ENCODE measurements around the gene FRRS1L. TPM values are rescaled to one million over a fixed set of nuclear protein-coding genes. Genes with fewer than 3 reads are reported as not detected.
A peak's percentile ranks its signal among the peaks of the same experiment; 100 is the strongest.

FRRS1L gene
- total RNA-seq, 1 donor from 2014 or later, result 0.03 TPM

GRCh38 chr9:109176386-109176785 is 9.3 kb upstream of the FRRS1L start:
- no peak overlapping the region for H3K4me3 Mint-ChIP-seq (ENCODE audit: unreplicated experiment)
- TF ChIP-seq CTCF (IDR thresholded peaks at IDR 0.05; ENCODE audit: unreplicated experiment), result no peak
- H3K27ac Mint-ChIP-seq (ENCODE audit: unreplicated experiment), result no peak overlapping the region
- H3K27me3 Mint-ChIP-seq (ENCODE audit: unreplicated experiment), result peaks cover 5% of the 10 kb centered on the region
- DNase-seq (ENCODE audit: low spot score), result no peak
- peaks cover 7% of the 10 kb centered on the region for H3K4me1 Mint-ChIP-seq (ENCODE audit: unreplicated experiment)
- no peaks in the 10 kb centered on the region for H3K9me3 Mint-ChIP-seq (ENCODE audit: unreplicated experiment)
- H3K36me3 Mint-ChIP-seq (ENCODE audit: low read depth, unreplicated experiment), result no peaks in the 10 kb centered on the region

GRCh38 chr9:109172935-109173334 is 5.9 kb upstream of the FRRS1L start:
- Mint-ChIP-seq H3K9me3 (ENCODE audit: unreplicated experiment) (no peaks in the 10 kb centered on the region), H3K27me3 (ENCODE audit: unreplicated experiment) (peaks cover 4% of the 10 kb centered on the region), H3K4me3 (ENCODE audit: unreplicated experiment) (no peak overlapping the region), H3K4me1 (ENCODE audit: unreplicated experiment) (peaks cover 7% of the 10 kb centered on the region), H3K27ac (ENCODE audit: unreplicated experiment) (no peak overlapping the region), H3K36me3 (ENCODE audit: low read depth, unreplicated experiment) (no peaks in the 10 kb centered on the region)
- TF ChIP-seq CTCF (IDR thresholded peaks at IDR 0.05; ENCODE audit: unreplicated experiment), result no peak
- no peak for DNase-seq (ENCODE audit: low spot score)

- Mint-ChIP-seq H3K4me3 (ENCODE audit: unreplicated experiment) (no peak overlapping the region), H3K27me3 (ENCODE audit: unreplicated experiment) (peaks cover 9% of the 10 kb centered on the region), H3K36me3 (ENCODE audit: low read depth, unreplicated experiment) (no peaks in the 10 kb centered on the region), H3K9me3 (ENCODE audit: unreplicated experiment) (no peaks in the 10 kb centered on the region), H3K4me1 (ENCODE audit: unreplicated experiment) (peaks cover 7% of the 10 kb centered on the region), H3K27ac (ENCODE audit: unreplicated experiment) (peak overlapping the region; percentile 20)
- TF ChIP-seq CTCF (IDR thresholded peaks at IDR 0.05; ENCODE audit: unreplicated experiment), result no peak
- DNase-seq (ENCODE audit: low spot score), result no peak
Measured at GRCh38 chr9:109171926-109172325, 4.9 kb upstream of the FRRS1L start.

- Mint-ChIP-seq H3K4me3 (ENCODE audit: unreplicated experiment) (no peak overlapping the region), H3K36me3 (ENCODE audit: low read depth, unreplicated experiment) (no peaks in the 10 kb centered on the region)
- no peak for TF ChIP-seq CTCF (IDR thresholded peaks at IDR 0.05; ENCODE audit: unreplicated experiment)
Measured at GRCh38 chr9:109168170-109168569, 1.1 kb upstream of the FRRS1L start.

GRCh38 chr9:109167716-109168115 is 667 bp upstream of the FRRS1L start:
- no peak for DNase-seq (ENCODE audit: low spot score)
- peaks cover 10% of the 10 kb centered on the region for H3K4me1 Mint-ChIP-seq (ENCODE audit: unreplicated experiment)
- no peak for TF ChIP-seq CTCF (IDR thresholded peaks at IDR 0.05; ENCODE audit: unreplicated experiment)
- H3K27me3 Mint-ChIP-seq (ENCODE audit: unreplicated experiment), result peaks cover 20% of the 10 kb centered on the region
- H3K36me3 Mint-ChIP-seq (ENCODE audit: low read depth, unreplicated experiment), result no peaks in the 10 kb centered on the region
- H3K27ac Mint-ChIP-seq (ENCODE audit: unreplicated experiment), result no peak overlapping the region
- peak overlapping the region; percentile 83 for H3K4me3 Mint-ChIP-seq (ENCODE audit: unreplicated experiment)
- H3K9me3 Mint-ChIP-seq (ENCODE audit: unreplicated experiment), result no peaks in the 10 kb centered on the region

More at GRCh38 chr9:109168170-109168569, 1.1 kb upstream of the FRRS1L start:
- Mint-ChIP-seq H3K9me3 (ENCODE audit: unreplicated experiment) (no peaks in the 10 kb centered on the region), H3K27ac (ENCODE audit: unreplicated experiment) (no peak overlapping the region), H3K27me3 (ENCODE audit: unreplicated experiment) (peaks cover 20% of the 10 kb centered on the region), H3K4me1 (ENCODE audit: unreplicated experiment) (peaks cover 10% of the 10 kb centered on the region)
- DNase-seq (ENCODE audit: low spot score), result no peak
